ENCODE results near the gene MYCL. TPM values are rescaled to one million over a fixed set of nuclear protein-coding genes. Genes with fewer than 3 reads are reported as not detected.
A peak's percentile ranks its signal among the peaks of the same experiment; 100 is the strongest.

Gene MYCL
- total and polyA plus RNA-seq, 10 of the 15 experiments (the other 5 are each of a cell fraction or from before 2014, with no cell fraction given): 0.11 to 1.4 (median 0.40) TPM; not detected in 1

GRCh38 chr1:39943471-39944290, 42.0 kb upstream of the MYCL start (continued):
- no peak for TF ChIP-seq WRNIP1 (IDR thresholded peaks at IDR 0.05; ENCODE audit: borderline replicate concordance, low read depth, low read length)
- TF ChIP-seq CUX1 (IDR thresholded peaks at IDR 0.05; ENCODE audit: insufficient replicate concordance, low read depth, low read length): no peak
- TF ChIP-seq, protein P1, sequence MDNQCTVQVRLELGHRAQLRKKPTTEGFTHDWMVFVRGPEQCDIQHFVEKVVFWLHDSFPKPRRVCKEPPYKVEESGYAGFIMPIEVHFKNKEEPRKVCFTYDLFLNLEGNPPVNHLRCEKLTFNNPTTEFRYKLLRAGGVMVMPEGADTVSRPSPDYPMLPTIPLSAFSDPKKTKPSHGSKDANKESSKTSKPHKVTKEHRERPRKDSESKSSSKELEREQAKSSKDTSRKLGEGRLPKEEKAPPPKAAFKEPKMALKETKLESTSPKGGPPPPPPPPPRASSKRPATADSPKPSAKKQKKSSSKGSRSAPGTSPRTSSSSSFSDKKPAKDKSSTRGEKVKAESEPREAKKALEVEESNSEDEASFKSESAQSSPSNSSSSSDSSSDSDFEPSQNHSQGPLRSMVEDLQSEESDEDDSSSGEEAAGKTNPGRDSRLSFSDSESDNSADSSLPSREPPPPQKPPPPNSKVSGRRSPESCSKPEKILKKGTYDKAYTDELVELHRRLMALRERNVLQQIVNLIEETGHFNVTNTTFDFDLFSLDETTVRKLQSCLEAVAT (IDR thresholded peaks at IDR 0.05): no peak
- no peak for TF ChIP-seq PML (IDR thresholded peaks at IDR 0.05; ENCODE audit: low read length)
- TF ChIP-seq ZBTB33 (IDR thresholded peaks at IDR 0.05): no peak
- no peak for TF ChIP-seq BCL11A (IDR thresholded peaks at IDR 0.05; ENCODE audit: low read depth, low read length)
- peak; percentile 65; the same call in 1 of the 2 replicates for TF ChIP-seq FOXM1 (IDR thresholded peaks at IDR 0.05; ENCODE audit: low read depth, low read length)
- TF ChIP-seq SUPT20H (IDR thresholded peaks at IDR 0.05; ENCODE audit: borderline replicate concordance, control insufficient read depth, low read depth, low read length): no peak
- no peak for TF ChIP-seq CREB1 (IDR thresholded peaks at IDR 0.05; ENCODE audit: low read depth)
- no peak for TF ChIP-seq MTA3 (IDR thresholded peaks at IDR 0.05; ENCODE audit: borderline replicate concordance, low read length)
- no peak for TF ChIP-seq ATF7 (IDR thresholded peaks at IDR 0.05; ENCODE audit: low read depth)
- TF ChIP-seq MEF2A (IDR thresholded peaks at IDR 0.05; ENCODE audit: insufficient read depth, low read depth, low read length): 0 out of 2 replicates have a peak, but pooled peaks have one; percentile 21
- no peak for TF ChIP-seq HDAC6 (IDR thresholded peaks at IDR 0.05; ENCODE audit: unreplicated experiment)
- TF ChIP-seq TBL1XR1 (IDR thresholded peaks at IDR 0.05; ENCODE audit: low read depth, low read length): no peak
- TF ChIP-seq TAF1 (IDR thresholded peaks at IDR 0.05; ENCODE audit: borderline replicate concordance, low read depth, low read length): no peak
- TF ChIP-seq, protein P2, sequence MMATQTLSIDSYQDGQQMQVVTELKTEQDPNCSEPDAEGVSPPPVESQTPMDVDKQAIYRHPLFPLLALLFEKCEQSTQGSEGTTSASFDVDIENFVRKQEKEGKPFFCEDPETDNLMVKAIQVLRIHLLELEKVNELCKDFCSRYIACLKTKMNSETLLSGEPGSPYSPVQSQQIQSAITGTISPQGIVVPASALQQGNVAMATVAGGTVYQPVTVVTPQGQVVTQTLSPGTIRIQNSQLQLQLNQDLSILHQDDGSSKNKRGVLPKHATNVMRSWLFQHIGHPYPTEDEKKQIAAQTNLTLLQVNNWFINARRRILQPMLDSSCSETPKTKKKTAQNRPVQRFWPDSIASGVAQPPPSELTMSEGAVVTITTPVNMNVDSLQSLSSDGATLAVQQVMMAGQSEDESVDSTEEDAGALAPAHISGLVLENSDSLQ (IDR thresholded peaks at IDR 0.05): no peak
- no peak for TF ChIP-seq HDGF (IDR thresholded peaks at IDR 0.05)
- TF ChIP-seq CBX3 (IDR thresholded peaks at IDR 0.05; ENCODE audit: borderline replicate concordance, low read depth): no peak
- TF ChIP-seq BACH1 (IDR thresholded peaks at IDR 0.05; ENCODE audit: borderline replicate concordance): no peak
- TF ChIP-seq EP300 (IDR thresholded peaks at IDR 0.05; ENCODE audit: borderline replicate concordance in 1 of 2, control insufficient read depth in 1 of 2, low read depth in 2 of 2, low read length in 2 of 2): no peak
- no peak for TF ChIP-seq CHD2 (IDR thresholded peaks at IDR 0.05; ENCODE audit: borderline replicate concordance, low read depth, low read length)

Measured in GM12878 (cell line).